Measurements from ENCODE around the gene PSMD13.

- TF ChIP-seq CTCF (conservative IDR thresholded peaks at IDR 0.05 in 1 of 2, IDR thresholded peaks at IDR 0.05 in 1 of 2; ENCODE audit: extremely low read depth in 1 of 2, insufficient read depth in 1 of 2, low read depth in 1 of 2, low read length in 2 of 2) (no peak), EZH2 (IDR thresholded peaks at IDR 0.05; ENCODE audit: borderline replicate concordance, low read length) (no peak)
Observed at GRCh38 chr11:200224-201003, 36.4 kb upstream of the PSMD13 start.
